HG03354 (cell line): ENCODE results near the gene TMEM131.
"Not testable (repeated sequence)": the region's sequence is repeated elsewhere in the genome, so short reads cannot be mapped to it uniquely, and the experiment has no call there.

Experiments used
- ATAC-seq: cut with Tn5 transposase; IDR thresholded peaks from one replicate; pipeline ENCODE4 v1.9.1; 2021; ENCODE audit warnings: mild to moderate bottlenecking; ENCODE audit not compliant: unreplicated experiment, poor library complexity, severe bottlenecking

The TMEM131 gene

GRCh38 chr2:97963079-97963406, 32.7 kb downstream of the TMEM131 start:
- no peak for ATAC-seq

GRCh38 chr2:97961534-97961933, 34.2 kb downstream of the TMEM131 start:
- no peak for ATAC-seq

GRCh38 chr2:97958184-97958583, 37.6 kb downstream of the TMEM131 start:
- ATAC-seq = no peak

- no peak for ATAC-seq
Observed at GRCh38 chr2:97957432-97958183, 38.1 kb downstream of the TMEM131 start.

- ATAC-seq = not testable (repeated sequence)
Observed at GRCh38 chr2:97956753-97957152, 39.0 kb downstream of the TMEM131 start.

- no peak for ATAC-seq
Observed at GRCh38 chr2:97953853-97954252, 41.9 kb downstream of the TMEM131 start.

- ATAC-seq = no peak
Observed at GRCh38 chr2:97952357-97952756, 43.4 kb downstream of the TMEM131 start.

- ATAC-seq = no peak
Observed at GRCh38 chr2:97951155-97951680, 44.5 kb downstream of the TMEM131 start.

- no peak for ATAC-seq
Observed at GRCh38 chr2:97950329-97951154, 45.2 kb downstream of the TMEM131 start.

- ATAC-seq = no peak
Observed at GRCh38 chr2:97948926-97949325, 46.8 kb downstream of the TMEM131 start.

GRCh38 chr2:97945791-97946190, 50.0 kb downstream of the TMEM131 start:
- no peak for ATAC-seq

- no peak for ATAC-seq
Observed at GRCh38 chr2:97936881-97937280, 58.9 kb downstream of the TMEM131 start.

- peak; percentile 70 for ATAC-seq
Observed at GRCh38 chr2:97936199-97936598, 59.5 kb downstream of the TMEM131 start.

GRCh38 chr2:97935719-97936161, 60.0 kb downstream of the TMEM131 start:
- ATAC-seq = peak; percentile 2

GRCh38 chr2:97932975-97933662, 62.6 kb downstream of the TMEM131 start:
- ATAC-seq = peak; percentile 83

GRCh38 chr2:97931858-97932225, 63.9 kb downstream of the TMEM131 start:
- ATAC-seq = no peak

GRCh38 chr2:97931118-97931857, 64.5 kb downstream of the TMEM131 start:
- no peak for ATAC-seq

GRCh38 chr2:97928591-97928990, 67.2 kb downstream of the TMEM131 start:
- ATAC-seq = no peak

- no peak for ATAC-seq
Observed at GRCh38 chr2:97926946-97927345, 68.8 kb downstream of the TMEM131 start.

GRCh38 chr2:97924194-97924593, 71.6 kb downstream of the TMEM131 start:
- ATAC-seq = no peak
